ENCODE data around the gene CUEDC1. TPM values are rescaled to one million over a fixed set of nuclear protein-coding genes. Genes with fewer than 3 reads are reported as not detected.
A peak's percentile ranks its signal among the peaks of the same experiment; 100 is the strongest.

Gene CUEDC1
- total and polyA plus RNA-seq, 9 of the 15 experiments (the other 6 are each of a cell fraction or from before 2014, with no cell fraction given): 0.20 to 4.1 (median 1.6) TPM; not detected in 1

GRCh38 chr17:57947369-57947768 lies 7.8 kb downstream of the CUEDC1 start:
- ATAC-seq: no peak
- no TSS peak for BruUV-seq (replicated peaks)
- H2AFZ ChIP-seq (ENCODE audit: low read depth, low read length): peak overlapping the region; percentile 57
- 83% methylated on average over 9 of the region's 9 CpGs for WGBS (ENCODE audit: insufficient coverage, low coverage, missing lambda C conversion rate)
- H3K79me2 ChIP-seq (ENCODE audit: control insufficient read depth, insufficient read depth, low read length): no peaks in the 10 kb centered on the region
- ChIA-PET POLR2A (interaction anchor here (0.8 to 1.3 kb wide), 2 partner anchors 11 to 49 kb away, joined by 3 to 6 read pairs; no protein-coding TSS in a partner anchor), CTCF (ENCODE audit: low intra/inter-chr PET ratio) (no interaction called here)
- no peak for DNase-seq (ENCODE audit: extremely low read depth in 1 of 4, low spot score in 3 of 4)
- no peak for FAIRE-seq
- no peak overlapping the region for H3K9ac ChIP-seq (ENCODE audit: insufficient read depth in 1 of 2, low read depth in 2 of 2, low read length in 2 of 2)
- peaks cover 12 to 35% of the 10 kb centered on the region in 2 experiments; a peak in 4 of 5 replicates for H3K4me1 ChIP-seq (replicated peaks in 1 of 2; ENCODE audit: control insufficient read depth in 2 of 2, insufficient read depth in 2 of 2, low read length in 2 of 2)
- in situ Hi-C loops (cut with MboI): no loop called here
- H3K4me3 ChIP-seq: no peak overlapping the region
- H3K27me3 ChIP-seq (ENCODE audit: control insufficient read depth in 2 of 2, insufficient read depth in 2 of 2, low read length in 2 of 2): no peaks in the 10 kb centered on the region
- H3K4me2 ChIP-seq (ENCODE audit: insufficient read depth, low read length): no peak overlapping the region; the same call in 1 of the 2 replicates
- no peaks in the 10 kb centered on the region for H3K9me1 ChIP-seq (ENCODE audit: control insufficient read depth, insufficient read depth, low read length)
- TF ChIP-seq THRB (CRISPR knock-in tag; conservative IDR thresholded peaks at IDR 0.05) (no peak), PBX2 (CRISPR knock-in tag; IDR thresholded peaks at IDR 0.05; ENCODE audit: low read depth) (no peak), PBX2 (tag; conservative IDR thresholded peaks at IDR 0.05; ENCODE audit: low read depth) (no peak), ADNP (tag; IDR thresholded peaks at IDR 0.05) (no peak), ZNF232 (CRISPR knock-in tag; IDR thresholded peaks at IDR 0.05) (no peak), FOXJ3 (CRISPR knock-in tag; IDR thresholded peaks at IDR 0.05) (no peak), ZNF253 (CRISPR knock-in tag; conservative IDR thresholded peaks at IDR 0.05) (no peak), HDAC3 (IDR thresholded peaks at IDR 0.05; ENCODE audit: borderline replicate concordance, partially characterized antibody) (no peak), XRCC3 (IDR thresholded peaks at IDR 0.05) (no peak), FOXK1 (CRISPR knock-in tag; IDR thresholded peaks at IDR 0.05; ENCODE audit: borderline replicate concordance) (no peak), ETV1 (tag; conservative IDR thresholded peaks at IDR 0.05; ENCODE audit: low read depth) (no peak), TEAD2 (tag; IDR thresholded peaks at IDR 0.05) (no peak)
- intact Hi-C loops (cut with micrococcal nuclease): no loop called here
- no peaks in the 10 kb centered on the region for H4K20me1 ChIP-seq (replicated peaks; ENCODE audit: control insufficient read depth, insufficient read depth, low read length)
- no peaks in the 10 kb centered on the region for H3K36me3 ChIP-seq (ENCODE audit: control insufficient read depth, insufficient read depth, low read length)
- H3K27ac ChIP-seq (ENCODE audit: extremely low read depth, low read depth, low read length): no peak overlapping the region
- H3K9me3 ChIP-seq (replicated peaks; ENCODE audit: control insufficient read depth, insufficient read depth, low read depth, low read length): no peaks in the 10 kb centered on the region
